ENCODE results near the gene SETD7.

DNA sequence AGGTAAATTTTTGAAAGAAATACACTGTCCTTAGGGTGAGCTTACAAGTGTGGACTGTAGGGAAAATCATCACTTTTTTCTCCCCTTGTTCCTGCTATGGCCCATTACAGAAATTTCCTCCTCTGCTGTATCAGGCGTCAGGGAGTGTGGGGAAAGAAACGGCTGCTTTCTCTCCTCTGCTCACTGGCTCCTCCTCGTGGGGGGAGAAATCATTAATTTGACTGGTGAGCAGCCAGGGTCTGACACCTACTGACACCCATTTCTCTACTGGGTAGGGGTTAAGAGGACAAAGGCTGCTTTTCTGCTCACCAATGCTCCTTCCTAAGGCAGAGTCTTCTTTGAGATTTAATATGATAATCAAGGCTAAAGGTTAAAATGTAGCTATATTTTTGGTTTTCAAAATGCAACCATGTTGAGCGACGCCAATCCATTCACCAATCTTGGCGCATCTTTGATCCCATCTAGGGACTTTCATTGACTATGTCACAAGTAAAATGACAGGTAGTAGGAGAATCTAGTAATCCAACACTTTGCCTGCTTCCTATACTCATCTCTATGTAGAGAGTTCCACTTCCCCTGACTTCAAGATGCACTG is 25.1 kb downstream of the SETD7 start:
- TF ChIP-seq GATA3 (IDR thresholded peaks at IDR 0.05; ENCODE audit: low read depth, low read length) = no peak
- TF ChIP-seq GATA2 (IDR thresholded peaks at IDR 0.05; ENCODE audit: low read depth, low read length) = no peak
